Measurements from ENCODE around the gene ZNF205. TPM values are rescaled to one million over a fixed set of nuclear protein-coding genes. Genes with fewer than 3 reads are reported as not detected.

Gene ZNF205
- total RNA-seq, 1 experiment from 2014 or later = 17.0 TPM

DNA sequence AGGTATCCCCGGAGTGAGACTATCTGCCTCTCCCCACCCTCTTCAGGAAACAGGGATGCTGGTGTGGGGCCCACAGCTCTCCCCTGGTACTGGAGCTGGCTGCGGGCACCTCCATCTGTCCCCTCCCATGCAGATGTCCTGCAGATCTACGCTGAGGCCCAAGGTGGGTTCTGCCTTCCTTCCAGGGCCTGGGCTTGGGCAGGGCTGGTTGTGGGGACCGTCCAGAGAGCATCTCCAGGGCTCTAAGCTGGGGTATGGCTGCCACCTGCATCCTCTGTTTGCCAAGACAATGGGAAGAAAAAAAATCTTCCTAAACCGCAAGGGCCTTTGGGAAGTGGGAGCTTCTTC, 35.3 kb downstream of the ZNF205 start:
- BruUV-seq (replicated peaks) = no TSS peak
- no peaks in the 10 kb centered on the region for H3K27me3 ChIP-seq (ENCODE audit: insufficient read depth, low read length)
- ChIA-PET RAD21 (ENCODE audit: low non-redundant PET in 1 of 2, low total read pairs in 2 of 2, uncharacterized antibody in 2 of 2, unreplicated experiment in 2 of 2) (no interaction called here), POLR2A (interaction anchor here (1.0 to 1.6 kb wide), 2 partner anchors 13 to 24 kb away, joined by 3 to 4 read pairs; partner anchors contain the start of gene ZNF213), CTCF (interaction anchor here (1.0 to 1.4 kb wide), 3 partner anchors 13 to 18 kb away, joined by 3 to 4 read pairs (median 3); partner anchors contain the start of gene ZNF213)
- H3K9me2 ChIP-seq (ENCODE audit: insufficient read depth) = no peaks in the 10 kb centered on the region
- no peak for TF ChIP-seq SP1 (IDR thresholded peaks at IDR 0.05; ENCODE audit: low read depth)
- TF ChIP-seq ZNF274 (IDR thresholded peaks at IDR 0.05; ENCODE audit: low read depth, low read length) = no peak
- no peak for TF ChIP-seq CBX3 (IDR thresholded peaks at IDR 0.05; ENCODE audit: low read depth)
- TF ChIP-seq, protein P1, sequence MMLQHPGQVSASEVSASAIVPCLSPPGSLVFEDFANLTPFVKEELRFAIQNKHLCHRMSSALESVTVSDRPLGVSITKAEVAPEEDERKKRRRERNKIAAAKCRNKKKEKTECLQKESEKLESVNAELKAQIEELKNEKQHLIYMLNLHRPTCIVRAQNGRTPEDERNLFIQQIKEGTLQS (IDR thresholded peaks at IDR 0.05) = no peak
- no peak for TF ChIP-seq EZH2 (IDR thresholded peaks at IDR 0.05)
- TF ChIP-seq EGR1 (IDR thresholded peaks at IDR 0.05; ENCODE audit: low read depth) = no peak
- TF ChIP-seq, protein P2, sequence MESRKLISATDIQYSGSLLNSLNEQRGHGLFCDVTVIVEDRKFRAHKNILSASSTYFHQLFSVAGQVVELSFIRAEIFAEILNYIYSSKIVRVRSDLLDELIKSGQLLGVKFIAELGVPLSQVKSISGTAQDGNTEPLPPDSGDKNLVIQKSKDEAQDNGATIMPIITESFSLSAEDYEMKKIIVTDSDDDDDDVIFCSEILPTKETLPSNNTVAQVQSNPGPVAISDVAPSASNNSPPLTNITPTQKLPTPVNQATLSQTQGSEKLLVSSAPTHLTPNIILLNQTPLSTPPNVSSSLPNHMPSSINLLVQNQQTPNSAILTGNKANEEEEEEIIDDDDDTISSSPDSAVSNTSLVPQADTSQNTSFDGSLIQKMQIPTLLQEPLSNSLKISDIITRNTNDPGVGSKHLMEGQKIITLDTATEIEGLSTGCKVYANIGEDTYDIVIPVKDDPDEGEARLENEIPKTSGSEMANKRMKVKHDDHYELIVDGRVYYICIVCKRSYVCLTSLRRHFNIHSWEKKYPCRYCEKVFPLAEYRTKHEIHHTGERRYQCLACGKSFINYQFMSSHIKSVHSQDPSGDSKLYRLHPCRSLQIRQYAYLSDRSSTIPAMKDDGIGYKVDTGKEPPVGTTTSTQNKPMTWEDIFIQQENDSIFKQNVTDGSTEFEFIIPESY (IDR thresholded peaks at IDR 0.05; ENCODE audit: extremely low read depth, insufficient replicate concordance, low read length) = no peak
- no peak for TF ChIP-seq ELF1 (IDR thresholded peaks at IDR 0.05; ENCODE audit: borderline replicate concordance, low read depth)
- TF ChIP-seq, protein P3, sequence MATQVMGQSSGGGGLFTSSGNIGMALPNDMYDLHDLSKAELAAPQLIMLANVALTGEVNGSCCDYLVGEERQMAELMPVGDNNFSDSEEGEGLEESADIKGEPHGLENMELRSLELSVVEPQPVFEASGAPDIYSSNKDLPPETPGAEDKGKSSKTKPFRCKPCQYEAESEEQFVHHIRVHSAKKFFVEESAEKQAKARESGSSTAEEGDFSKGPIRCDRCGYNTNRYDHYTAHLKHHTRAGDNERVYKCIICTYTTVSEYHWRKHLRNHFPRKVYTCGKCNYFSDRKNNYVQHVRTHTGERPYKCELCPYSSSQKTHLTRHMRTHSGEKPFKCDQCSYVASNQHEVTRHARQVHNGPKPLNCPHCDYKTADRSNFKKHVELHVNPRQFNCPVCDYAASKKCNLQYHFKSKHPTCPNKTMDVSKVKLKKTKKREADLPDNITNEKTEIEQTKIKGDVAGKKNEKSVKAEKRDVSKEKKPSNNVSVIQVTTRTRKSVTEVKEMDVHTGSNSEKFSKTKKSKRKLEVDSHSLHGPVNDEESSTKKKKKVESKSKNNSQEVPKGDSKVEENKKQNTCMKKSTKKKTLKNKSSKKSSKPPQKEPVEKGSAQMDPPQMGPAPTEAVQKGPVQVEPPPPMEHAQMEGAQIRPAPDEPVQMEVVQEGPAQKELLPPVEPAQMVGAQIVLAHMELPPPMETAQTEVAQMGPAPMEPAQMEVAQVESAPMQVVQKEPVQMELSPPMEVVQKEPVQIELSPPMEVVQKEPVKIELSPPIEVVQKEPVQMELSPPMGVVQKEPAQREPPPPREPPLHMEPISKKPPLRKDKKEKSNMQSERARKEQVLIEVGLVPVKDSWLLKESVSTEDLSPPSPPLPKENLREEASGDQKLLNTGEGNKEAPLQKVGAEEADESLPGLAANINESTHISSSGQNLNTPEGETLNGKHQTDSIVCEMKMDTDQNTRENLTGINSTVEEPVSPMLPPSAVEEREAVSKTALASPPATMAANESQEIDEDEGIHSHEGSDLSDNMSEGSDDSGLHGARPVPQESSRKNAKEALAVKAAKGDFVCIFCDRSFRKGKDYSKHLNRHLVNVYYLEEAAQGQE (IDR thresholded peaks at IDR 0.05; ENCODE audit: low read depth) = no peak
- DNase-seq (ENCODE audit: low read depth, low spot score) (no peak), ATAC-seq (no peak)
- no peaks in the 10 kb centered on the region for H3K9me3 ChIP-seq (ENCODE audit: control insufficient read depth in 1 of 2, insufficient read depth in 1 of 2, low read depth in 1 of 2, low read length in 2 of 2)
- H3K79me2 ChIP-seq (ENCODE audit: insufficient read depth, low read length) = no peaks in the 10 kb centered on the region
- no peak overlapping the region for H3K27ac ChIP-seq (ENCODE audit: low read depth, low read length)
- no peak overlapping the region for H3K9ac ChIP-seq (ENCODE audit: low read length)
- no peaks in the 10 kb centered on the region for H3K36me3 ChIP-seq (ENCODE audit: control insufficient read depth in 1 of 2, insufficient read depth in 2 of 2, low read length in 2 of 2)
- H3K4me1 ChIP-seq (ENCODE audit: control insufficient read depth in 1 of 2, insufficient read depth in 2 of 2, low read length in 2 of 2) = peaks cover 8 to 38% of the 10 kb centered on the region in 2 experiments
- H4K20me1 ChIP-seq (ENCODE audit: insufficient read depth) = no peaks in the 10 kb centered on the region
- H3K4me2 ChIP-seq (ENCODE audit: low read length) = no peak overlapping the region
- H2AFZ ChIP-seq (ENCODE audit: low read depth, low read length, poor library complexity, severe bottlenecking) = no peak overlapping the region
- no peak overlapping the region for H3K4me3 ChIP-seq (replicated peaks in 1 of 2; ENCODE audit: low read depth in 1 of 2, low read length in 2 of 2)
- intact Hi-C loops (cut with micrococcal nuclease) = no loop called here
